Endothelial cell of umbilical vein (primary cell): Measurements from ENCODE around the gene MTCH1. TPM values are rescaled to one million over a fixed set of nuclear protein-coding genes. Genes with fewer than 3 reads are reported as not detected.

Source experiments
- BruUV-seq: library from RNA; stranded (reverse); fragments of 400-500 nt; replicated peaks from 2 replicates; lab custom pipeline; 2021; lab: Mats Ljungman, UMichigan
- CTCF ChIA-PET: fragments of 300-600, 350-600 bp; sonication (Branson Sonifier 250); formaldehyde crosslinking; loops from one replicate; lab custom pipeline; 2021; ENCODE audit warnings: antibody characterized with exemption, inconsistent platforms; lab: Charles Lee
- POLR2A ChIA-PET: fragments of 300-600, 350-600 bp; sonication (Branson Sonifier 250); formaldehyde crosslinking; loops from one replicate; lab custom pipeline; 2021; ENCODE audit warnings: antibody characterized with exemption, inconsistent platforms; lab: Charles Lee
- DNase-seq: peaks from one replicate; pipeline ENCODE4 v3.0.0-alpha.2; 2011; ENCODE audit warnings: low read depth, low spot score
- FAIRE-seq: peaks from 2 replicates; lab custom pipeline; 2011; peaks lifted over from hg19 to GRCh38; lab: Jason Lieb, UNC
- H2AFZ ChIP-seq: 2 replicates; pipeline ENCODE4 v1.6.0; 2012; ENCODE audit warnings: low read depth, low read length, control low read depth, inconsistent platforms
- H3K27ac ChIP-seq: 2 replicates; pipeline ENCODE4 v1.5.1; 2011; ENCODE audit warnings: low read depth, mild to moderate bottlenecking, control low read depth, low read length, moderate library complexity; ENCODE audit not compliant: insufficient read depth
- H3K27me3 ChIP-seq, 2 experiments: 2 replicates each; pipeline versions ENCODE4 v1.6.0 to v1.6.1; 2011; ENCODE audit warnings: low read length in 2 of 2, mixed read lengths in 1 of 2; ENCODE audit not compliant: control insufficient read depth in 2 of 2, insufficient read depth in 2 of 2
- H3K36me3 ChIP-seq, 2 experiments: 2 replicates in 1 of 2; 3 replicates in 1 of 2; pipeline ENCODE4 v1.5.1; 2011; ENCODE audit warnings: low read length in 2 of 2, mild to moderate bottlenecking in 1 of 2, moderate library complexity in 1 of 2; ENCODE audit not compliant: control insufficient read depth in 2 of 2, insufficient read depth in 2 of 2; ENCODE audit errors: extremely low read depth in 1 of 2
- H3K4me1 ChIP-seq: 3 replicates; pipeline ENCODE4 v1.5.1; 2011; ENCODE audit warnings: mild to moderate bottlenecking, low read length; ENCODE audit not compliant: control insufficient read depth, insufficient read depth; ENCODE audit errors: extremely low read depth
- H3K4me2 ChIP-seq: 2 replicates; pipeline ENCODE4 v1.6.1; 2011; ENCODE audit warnings: low read length, control low read depth, mixed read lengths; ENCODE audit not compliant: insufficient read depth
- H3K4me3 ChIP-seq, 3 experiments: fragments of 200-600 bp in 1 of 3; sonication (generic), shearing (Covaris generic) in 1 of 3; replicated peaks in 1 of 3; 2 replicates each; pipeline ENCODE4 v1.5.1; 2011 to 2016; ENCODE audit warnings: control low read depth in 3 of 3, low read length in 3 of 3, mild to moderate bottlenecking in 2 of 3, inconsistent platforms in 1 of 3, low read depth in 1 of 3, moderate library complexity in 1 of 3; ENCODE audit not compliant: insufficient read depth in 1 of 3
- H3K79me2 ChIP-seq: 2 replicates; pipeline ENCODE4 v1.6.0; 2012; ENCODE audit warnings: low read length, inconsistent platforms; ENCODE audit not compliant: control insufficient read depth, insufficient read depth
- H3K9ac ChIP-seq: replicated peaks from 2 replicates; pipeline ENCODE3; 2011; ENCODE audit warnings: low read length, control low read depth; ENCODE audit not compliant: insufficient read depth; ENCODE audit errors: extremely low read depth
- H3K9me1 ChIP-seq: replicated peaks from 3 replicates; pipeline ENCODE4 v1.6.0; 2011; ENCODE audit warnings: mild to moderate bottlenecking, low read length; ENCODE audit not compliant: control insufficient read depth, insufficient read depth; ENCODE audit errors: extremely low read depth
- H3K9me3 ChIP-seq: replicated peaks from 2 replicates; pipeline ENCODE4 v1.5.1; 2012; ENCODE audit warnings: low read length, inconsistent platforms; ENCODE audit not compliant: control insufficient read depth, insufficient read depth
- H4K20me1 ChIP-seq: replicated peaks from 2 replicates; pipeline ENCODE3; 2011; ENCODE audit warnings: mild to moderate bottlenecking, low read length; ENCODE audit not compliant: control insufficient read depth, insufficient read depth; ENCODE audit errors: extremely low read depth
- EZH2 ChIP-seq: IDR thresholded peaks from 2 replicates; pipeline ENCODE4 v1.6.1; 2012; ENCODE audit warnings: borderline replicate concordance, low read depth, mild to moderate bottlenecking, moderate library complexity, low read length, inconsistent platforms; ENCODE audit not compliant: severe bottlenecking
- FOS ChIP-seq: IDR thresholded peaks from 2 replicates; pipeline ENCODE4 v1.6.1; 2011; ENCODE audit warnings: mild to moderate bottlenecking, low read length, moderate library complexity, borderline replicate concordance; ENCODE audit not compliant: insufficient read depth
- GATA2 ChIP-seq: IDR thresholded peaks from 2 replicates; pipeline ENCODE4 v1.7.0; 2011; ENCODE audit warnings: low read depth, mild to moderate bottlenecking, moderate library complexity, mixed read lengths, low read length; ENCODE audit not compliant: insufficient read length, insufficient read depth
- JUN ChIP-seq: IDR thresholded peaks from 2 replicates; pipeline ENCODE4 v1.6.1; 2011; ENCODE audit warnings: borderline replicate concordance, low read depth; ENCODE audit not compliant: insufficient read length, insufficient read depth
- MYC ChIP-seq: IDR thresholded peaks from one replicate; pipeline ENCODE4 v1.6.1; 2011; ENCODE audit warnings: mild to moderate bottlenecking, low read depth, low read length
- POLR2A ChIP-seq: IDR thresholded peaks from 2 replicates; pipeline ENCODE4 v1.6.1; 2012; ENCODE audit warnings: low read depth, mild to moderate bottlenecking, control low read depth, low read length
- POLR2AphosphoS5 ChIP-seq: IDR thresholded peaks from 2 replicates; pipeline ENCODE4 v1.6.1; 2012; ENCODE audit warnings: low read depth, mild to moderate bottlenecking, control low read depth, low read length, moderate library complexity; ENCODE audit not compliant: insufficient read depth
- dilution Hi-C: fragments of 300-500 bp; cut with MboI; formaldehyde crosslinking; loops from one replicate; pipeline ENCODE4 v1.15.0; 2019; ENCODE audit warnings: low sequenced_read_pairs; ENCODE audit not compliant: extremely low pct_ligation_motif_present
- intact Hi-C: fragments of 100-400 bp; cut with micrococcal nuclease; formaldehyde crosslinking; loops from one replicate; pipeline ENCODE4 v1.10.0; 2022
- polyA plus RNA-seq, 4 experiments: library from polyadenylated mRNA; depleted of rRNA in 3 of 4; stranded (reverse) in 3 of 4; unstranded in 1 of 4; fragments of >200 nt; gene quantifications; 2 replicates each; pipeline versions ENCODE4 v1.2.1 to v1.2.3, GENCODE V29; 2011 to 2012; ENCODE audit warnings: missing spikeins in 1 of 4
- total RNA-seq: library from RNA; stranded (reverse); gene quantifications from 2 replicates; pipeline ENCODE4 v1.2.3, GENCODE V29; 2021
- TF ChIP-seq, protein P1 (sequence below), 2 donors: IDR thresholded peaks; 1 replicate in 1 of 2; 2 replicates in 1 of 2; pipeline ENCODE4 v1.5.1; 2011; ENCODE audit warnings: low read length in 2 of 2, mild to moderate bottlenecking in 2 of 2, moderate library complexity in 2 of 2, control low read depth in 1 of 2, inconsistent platforms in 1 of 2, low read depth in 1 of 2; ENCODE audit not compliant: insufficient read depth in 1 of 2; ENCODE audit errors: extremely low read depth in 1 of 2
- TF ChIP-seq, protein P2 (sequence below): IDR thresholded peaks from 2 replicates; pipeline ENCODE4 v1.6.1; 2011; ENCODE audit not compliant: insufficient read depth, insufficient read length

MTCH1 gene
- total and polyA plus RNA-seq, 2 donors (not counting 3 experiments of a cell fraction or from before 2014, with no cell fraction given), result 218 to 228 TPM

DNA sequence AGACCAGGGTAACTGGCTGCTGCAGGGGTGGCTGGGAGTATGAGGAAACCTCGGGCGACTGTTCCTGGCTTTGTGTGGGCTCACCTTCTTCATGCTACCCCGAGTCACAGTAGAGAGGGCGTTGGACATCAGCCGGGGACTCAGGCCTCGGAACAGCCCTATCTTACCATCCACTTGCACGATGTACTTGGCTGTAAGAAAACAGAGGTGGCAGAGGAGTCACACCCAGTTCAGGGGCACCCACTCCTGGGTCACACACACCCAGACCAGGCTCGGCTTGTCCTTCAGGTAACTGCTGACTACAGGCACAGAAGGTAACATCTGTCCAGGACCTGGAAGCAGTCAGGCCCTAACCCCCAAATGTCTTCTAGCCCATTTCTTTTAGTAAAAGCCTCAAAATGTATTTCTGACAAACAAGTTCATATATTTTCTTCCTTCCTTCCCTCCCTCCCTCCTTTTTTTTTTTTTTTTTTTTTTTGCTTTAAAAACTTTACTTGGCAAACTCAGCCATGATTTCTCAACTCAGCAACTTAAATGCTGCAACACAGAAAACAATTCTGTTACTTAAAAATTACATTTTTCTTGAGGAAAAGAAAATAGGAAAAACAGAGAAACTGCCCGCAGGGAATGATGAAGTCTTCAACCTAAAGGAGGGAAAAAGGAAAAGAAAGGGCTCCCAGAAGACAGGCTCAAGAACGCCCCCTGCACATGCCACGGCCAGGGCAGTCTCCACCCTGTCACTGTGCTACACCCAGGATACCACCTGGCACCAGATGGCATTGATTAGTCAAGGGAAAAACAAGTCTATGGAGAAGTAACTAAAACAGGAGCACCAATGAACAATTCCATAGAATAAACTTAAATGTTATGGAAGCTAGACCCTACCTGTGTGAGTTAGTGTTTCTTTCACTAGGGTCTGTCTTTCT is 7.3 kb downstream of the MTCH1 start:
- Histone ChIP-seq H3K27me3 (no peaks in the 10 kb centered on the region), H3K79me2 (peaks cover 57% of the 10 kb centered on the region), H3K4me1 (peaks cover 11% of the 10 kb centered on the region), H4K20me1 (no peaks in the 10 kb centered on the region), H3K36me3 (peaks cover 23 to 57% of the 10 kb centered on the region in 2 experiments), H2AFZ (no peak overlapping the region), H3K9me3 (no peaks in the 10 kb centered on the region), H3K27ac (no peak overlapping the region), H3K4me2 (no peak overlapping the region), H3K9ac (no peak overlapping the region), H3K4me3 (no peak overlapping the region), H3K9me1 (no peaks in the 10 kb centered on the region)
- dilution Hi-C loops, result no loop called here
- BruUV-seq, result no TSS peak
- no peak for TF ChIP-seq EZH2
- TF ChIP-seq, protein P1, sequence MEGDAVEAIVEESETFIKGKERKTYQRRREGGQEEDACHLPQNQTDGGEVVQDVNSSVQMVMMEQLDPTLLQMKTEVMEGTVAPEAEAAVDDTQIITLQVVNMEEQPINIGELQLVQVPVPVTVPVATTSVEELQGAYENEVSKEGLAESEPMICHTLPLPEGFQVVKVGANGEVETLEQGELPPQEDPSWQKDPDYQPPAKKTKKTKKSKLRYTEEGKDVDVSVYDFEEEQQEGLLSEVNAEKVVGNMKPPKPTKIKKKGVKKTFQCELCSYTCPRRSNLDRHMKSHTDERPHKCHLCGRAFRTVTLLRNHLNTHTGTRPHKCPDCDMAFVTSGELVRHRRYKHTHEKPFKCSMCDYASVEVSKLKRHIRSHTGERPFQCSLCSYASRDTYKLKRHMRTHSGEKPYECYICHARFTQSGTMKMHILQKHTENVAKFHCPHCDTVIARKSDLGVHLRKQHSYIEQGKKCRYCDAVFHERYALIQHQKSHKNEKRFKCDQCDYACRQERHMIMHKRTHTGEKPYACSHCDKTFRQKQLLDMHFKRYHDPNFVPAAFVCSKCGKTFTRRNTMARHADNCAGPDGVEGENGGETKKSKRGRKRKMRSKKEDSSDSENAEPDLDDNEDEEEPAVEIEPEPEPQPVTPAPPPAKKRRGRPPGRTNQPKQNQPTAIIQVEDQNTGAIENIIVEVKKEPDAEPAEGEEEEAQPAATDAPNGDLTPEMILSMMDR (IDR thresholded peaks at IDR 0.05; ENCODE audit: extremely low read depth in 1 of 2, insufficient read depth in 1 of 2, low read depth in 1 of 2, low read length in 2 of 2), result no peak
- no peak for TF ChIP-seq FOS
- TF ChIP-seq GATA2, result no peak
- TF ChIP-seq, protein P2, sequence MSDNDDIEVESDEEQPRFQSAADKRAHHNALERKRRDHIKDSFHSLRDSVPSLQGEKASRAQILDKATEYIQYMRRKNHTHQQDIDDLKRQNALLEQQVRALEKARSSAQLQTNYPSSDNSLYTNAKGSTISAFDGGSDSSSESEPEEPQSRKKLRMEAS, result no peak
- no peak for TF ChIP-seq POLR2A
- TF ChIP-seq MYC, result no peak
- TF ChIP-seq POLR2AphosphoS5, result no peak
- no peak for TF ChIP-seq JUN
- FAIRE-seq (no peak), DNase-seq (no peak)
- ChIA-PET POLR2A (no interaction called here), CTCF (interaction anchor here (0.6 to 5.3 kb wide), 11 partner anchors 7 to 232 kb away, joined by 3 to 40 read pairs (median 4); partner anchors contain the start of genes C6orf89 and MTCH1)
- intact Hi-C loops, result loop anchor here (1.0 kb wide), 2 partner anchors 93 to 127 kb away; partner anchors contain the start of gene C6orf89
